Common myeloid progenitor, CD34-positive (primary cell): Measurements from ENCODE around the gene RNF32.
"Not testable (repeated sequence)": the region's sequence is repeated elsewhere in the genome, so short reads cannot be mapped to it uniquely, and the experiment has no call there.

Experiments
- CTCF ChIA-PET: fragments of 350-600 bp; sonication (Branson Sonifier 250); formaldehyde crosslinking; loops from one replicate; lab custom pipeline; 2021; ENCODE audit warnings: antibody characterized with exemption; lab: Charles Lee
- POLR2A ChIA-PET: fragments of 350-600 bp; sonication (Branson Sonifier 250); formaldehyde crosslinking; loops from one replicate; lab custom pipeline; 2021; ENCODE audit warnings: antibody characterized with exemption; lab: Charles Lee
- DNase-seq, 3 donors: peaks; one replicate each; pipeline versions ENCODE4 v3.0.0 to v3.0.0-alpha.2; 2013
- H3K27ac ChIP-seq, 2 experiments: 1 replicate in 1 of 2; 2 replicates in 1 of 2; pipeline ENCODE4 v1.7.0; 2013; ENCODE audit warnings: inconsistent platforms in 2 of 2, low read length in 2 of 2, mild to moderate bottlenecking in 2 of 2, low read depth in 1 of 2, moderate library complexity in 1 of 2; ENCODE audit not compliant: severe bottlenecking in 2 of 2, insufficient read depth in 1 of 2, poor library complexity in 1 of 2
- H3K27me3 ChIP-seq, 5 experiments: replicated peaks in 2 of 5; 1 replicate in 3 of 5; 2 replicates in 2 of 5; pipeline versions ENCODE4 v1.6.1 to v1.7.0; 2013; ENCODE audit warnings: low read length in 4 of 5, mild to moderate bottlenecking in 2 of 5, moderate library complexity in 2 of 5, inconsistent platforms in 1 of 5; ENCODE audit not compliant: insufficient read depth in 5 of 5, control insufficient read depth in 4 of 5
- H3K36me3 ChIP-seq, 4 experiments: 1 replicate in 2 of 4; 2 replicates in 2 of 4; pipeline versions ENCODE4 v1.6.1 to v1.7.0; 2013; ENCODE audit warnings: low read length in 3 of 4, control low read depth in 1 of 4, mild to moderate bottlenecking in 1 of 4; ENCODE audit not compliant: control insufficient read depth in 4 of 4, insufficient read depth in 4 of 4
- H3K4me1 ChIP-seq, 4 experiments: 1 replicate in 3 of 4; 2 replicates in 1 of 4; pipeline versions ENCODE4 v1.6.1 to v1.7.1; 2013; ENCODE audit warnings: low read length in 3 of 4, mild to moderate bottlenecking in 3 of 4, control low read depth in 1 of 4, inconsistent platforms in 1 of 4, moderate library complexity in 1 of 4; ENCODE audit not compliant: control insufficient read depth in 4 of 4, insufficient read depth in 4 of 4; ENCODE audit errors: control extremely low read depth in 1 of 4
- H3K4me3 ChIP-seq, 7 experiments: 1 replicate in 4 of 7; 2 replicates in 3 of 7; pipeline versions ENCODE4 v1.5.1 to v1.7.0; 2013; ENCODE audit warnings: mild to moderate bottlenecking in 7 of 7, low read length in 6 of 7, moderate library complexity in 6 of 7, inconsistent platforms in 2 of 7, low read depth in 2 of 7, control low read depth in 1 of 7; ENCODE audit not compliant: insufficient read depth in 4 of 7, control insufficient read depth in 1 of 7; ENCODE audit errors: extremely low read depth in 1 of 7
- H3K9me3 ChIP-seq, 5 experiments: 1 replicate in 4 of 5; 2 replicates in 1 of 5; pipeline versions ENCODE4 v1.6.1 to v1.7.1; 2013; ENCODE audit warnings: low read length in 4 of 5, mild to moderate bottlenecking in 2 of 5, inconsistent platforms in 1 of 5, low read depth in 1 of 5, moderate library complexity in 1 of 5; ENCODE audit not compliant: control insufficient read depth in 4 of 5, insufficient read depth in 2 of 5; ENCODE audit errors: control extremely low read depth in 1 of 5
- WGBS: methylation state at CpG from one replicate; pipeline ENCODE4 v1.1.5; 2013; ENCODE audit not compliant: insufficient coverage; 5-methylcytosine and 5-hydroxymethylcytosine counted together

RNF32 gene

GRCh38 chr7:156691764-156692163 lies 51.2 kb downstream of the RNF32 start:
- peaks cover 1 to 31% (median 8%) of the 10 kb centered on the region in 5 experiments for H3K9me3 ChIP-seq
- no peak overlapping the region for H3K27ac ChIP-seq
- DNase-seq = no peak
- H3K4me1 ChIP-seq = no peaks in the 10 kb centered on the region
- no peak overlapping the region for H3K4me3 ChIP-seq
- POLR2A ChIA-PET = no interaction called here
- H3K27me3 ChIP-seq = no peaks in the 10 kb centered on the region
- peaks cover 0 to 9% (median 5%) of the 10 kb centered on the region in 4 experiments for H3K36me3 ChIP-seq
- 90% methylated on average over 4 of the region's 5 CpGs for whole genome bisulfite sequencing
- CTCF ChIA-PET = no interaction called here

GRCh38 chr7:156692849-156693248 lies 52.3 kb downstream of the RNF32 start:
- Histone ChIP-seq H3K27me3 (no peaks in the 10 kb centered on the region), H3K9me3 (peaks cover 1 to 39% (median 14%) of the 10 kb centered on the region in 5 experiments), H3K4me1 (no peaks in the 10 kb centered on the region), H3K4me3 (no peak overlapping the region), H3K27ac (no peak overlapping the region), H3K36me3 (peaks cover 0 to 9% (median 6%) of the 10 kb centered on the region in 4 experiments)
- DNase-seq = no peak
- POLR2A ChIA-PET = no interaction called here
- CTCF ChIA-PET = no interaction called here
- WGBS = no CpG with 5 or more reads among the region's 1 CpG

GRCh38 chr7:156693627-156694026 lies 53.1 kb downstream of the RNF32 start:
- CTCF ChIA-PET = no interaction called here
- WGBS = no CpG with 5 or more reads among the region's 3 CpGs

GRCh38 chr7:156697283-156697682 lies 56.7 kb downstream of the RNF32 start:
- H3K27me3 ChIP-seq, CTCF ChIA-PET: not testable (repeated sequence)
- DNase-seq = peak in 2 of 3 donors; percentile 14 to 20

More at GRCh38 chr7:156693627-156694026, 53.1 kb downstream of the RNF32 start:
- no peaks in the 10 kb centered on the region for H3K27me3 ChIP-seq
- no peaks in the 10 kb centered on the region for H3K4me1 ChIP-seq
- H3K4me3 ChIP-seq = no peak overlapping the region
- H3K36me3 ChIP-seq = peaks cover 0 to 13% (median 4%) of the 10 kb centered on the region in 4 experiments
- no peak overlapping the region for H3K27ac ChIP-seq
- no peak for DNase-seq
- H3K9me3 ChIP-seq = peaks cover 1 to 46% (median 20%) of the 10 kb centered on the region in 5 experiments
- POLR2A ChIA-PET = no interaction called here

GRCh38 chr7:156698512-156698911 lies 57.9 kb downstream of the RNF32 start:
- DNase-seq, CTCF ChIA-PET, POLR2A ChIA-PET, H3K27ac ChIP-seq, H3K4me1 ChIP-seq, H3K27me3 ChIP-seq, H3K4me3 ChIP-seq: not testable (repeated sequence)
- H3K36me3 ChIP-seq = peaks cover 0 to 12% (median 6%) of the 10 kb centered on the region in 4 experiments
- peaks cover 1 to 59% (median 27%) of the 10 kb centered on the region in 5 experiments for H3K9me3 ChIP-seq
- WGBS = 100% methylated on average over 3 of the region's 4 CpGs

More at GRCh38 chr7:156697283-156697682, 56.7 kb downstream of the RNF32 start:
- H3K4me3 ChIP-seq, H3K4me1 ChIP-seq, POLR2A ChIA-PET, H3K27ac ChIP-seq: not testable (repeated sequence)
- Histone ChIP-seq H3K9me3 (peaks cover 1 to 60% (median 25%) of the 10 kb centered on the region in 5 experiments), H3K36me3 (peaks cover 0 to 13% (median 2%) of the 10 kb centered on the region in 4 experiments)
- WGBS = 100% methylated on average over 4 of the region's 9 CpGs

GRCh38 chr7:156701787-156702186 lies 61.2 kb downstream of the RNF32 start:
- CTCF ChIA-PET = not testable (repeated sequence)
- no CpG with 5 or more reads among the region's 1 CpG for WGBS

GRCh38 chr7:156702399-156702798 lies 61.8 kb downstream of the RNF32 start:
- CTCF ChIA-PET = no interaction called here
- POLR2A ChIA-PET = no interaction called here
- Histone ChIP-seq H3K4me3 (no peak overlapping the region), H3K27me3 (no peaks in the 10 kb centered on the region), H3K9me3 (peaks cover 0 to 43% (median 18%) of the 10 kb centered on the region in 5 experiments), H3K4me1 (peaks cover 0 to 6% (median 0%) of the 10 kb centered on the region in 4 experiments), H3K36me3 (peaks cover 0 to 14% (median 7%) of the 10 kb centered on the region in 4 experiments), H3K27ac (no peak overlapping the region)
- DNase-seq = no peak

More at GRCh38 chr7:156701787-156702186, 61.2 kb downstream of the RNF32 start:
- POLR2A ChIA-PET, H3K4me1 ChIP-seq, H3K27me3 ChIP-seq, DNase-seq, H3K4me3 ChIP-seq, H3K27ac ChIP-seq: not testable (repeated sequence)
- peaks cover 0 to 14% (median 7%) of the 10 kb centered on the region in 4 experiments for H3K36me3 ChIP-seq
- peaks cover 0 to 42% (median 18%) of the 10 kb centered on the region in 5 experiments for H3K9me3 ChIP-seq
